CD14-positive monocyte (primary cell): Measurements from ENCODE around the gene SERTAD2. TPM values are rescaled to one million over a fixed set of nuclear protein-coding genes. Genes with fewer than 3 reads are reported as not detected.

Source experiments
- DNase-seq, 3 donors: peaks; one replicate each; pipeline ENCODE4 v3.0.0-alpha.2; 2011 to 2022
- H2AFZ ChIP-seq: 2 replicates; pipeline ENCODE4 v1.6.0; 2012; ENCODE audit warnings: mild to moderate bottlenecking, low read depth, low read length, inconsistent platforms; ENCODE audit not compliant: insufficient read depth, poor library complexity, severe bottlenecking
- H3K27ac ChIP-seq, 2 donors: 1 replicate in 1 of 2; 2 replicates in 1 of 2; pipeline ENCODE4 v1.5.1; 2012 to 2013; ENCODE audit warnings: low read length in 2 of 2, control low read depth in 1 of 2, inconsistent platforms in 1 of 2, low read depth in 1 of 2, mild to moderate bottlenecking in 1 of 2
- H3K27me3 ChIP-seq, 2 donors: one replicate each; pipeline versions ENCODE4 v1.6.0 to v1.6.1; 2011 to 2013; ENCODE audit warnings: low read length in 2 of 2; ENCODE audit not compliant: control insufficient read depth in 2 of 2, insufficient read depth in 2 of 2
- H3K36me3 ChIP-seq, 2 donors: replicated peaks in 1 of 2; 1 replicate in 1 of 2; 2 replicates in 1 of 2; pipeline versions ENCODE4 v1.5.1 to v1.6.1; 2012 to 2013; ENCODE audit warnings: low read length in 2 of 2, control low read depth in 1 of 2, inconsistent platforms in 1 of 2, mild to moderate bottlenecking in 1 of 2; ENCODE audit not compliant: insufficient read depth in 2 of 2, control insufficient read depth in 1 of 2
- H3K4me1 ChIP-seq, 2 donors: 1 replicate in 1 of 2; 2 replicates in 1 of 2; pipeline versions ENCODE4 v1.5.1 to v1.6.1; 2012 to 2013; ENCODE audit warnings: low read length in 2 of 2, control low read depth in 1 of 2, inconsistent platforms in 1 of 2, mild to moderate bottlenecking in 1 of 2, moderate library complexity in 1 of 2; ENCODE audit not compliant: insufficient read depth in 2 of 2, control insufficient read depth in 1 of 2
- H3K4me2 ChIP-seq: replicated peaks from 2 replicates; pipeline ENCODE3; 2012; ENCODE audit warnings: low read length, moderate library complexity, mild to moderate bottlenecking; ENCODE audit not compliant: poor library complexity, severe bottlenecking; ENCODE audit errors: extremely low read depth
- H3K4me3 ChIP-seq, 3 experiments: fragments of 200-600 bp in 1 of 3; sonication (generic) in 1 of 3; replicated peaks in 1 of 3; 1 replicate in 2 of 3; 2 replicates in 1 of 3; pipeline ENCODE4 v1.5.1; 2011 to 2013; ENCODE audit warnings: low read length in 3 of 3, mild to moderate bottlenecking in 3 of 3, control low read depth in 2 of 3, low read depth in 2 of 3, inconsistent platforms in 1 of 3, moderate library complexity in 1 of 3
- H3K79me2 ChIP-seq: 2 replicates; pipeline ENCODE4 v1.6.0; 2012; ENCODE audit warnings: mild to moderate bottlenecking, control low read depth, inconsistent platforms, low read length, moderate library complexity; ENCODE audit not compliant: insufficient read depth
- H3K9ac ChIP-seq: 2 replicates; pipeline ENCODE4 v1.6.0; 2017; ENCODE audit warnings: low read length, mild to moderate bottlenecking; ENCODE audit not compliant: insufficient read depth, poor library complexity, severe bottlenecking
- H3K9me3 ChIP-seq, 2 donors: replicated peaks in 1 of 2; 1 replicate in 1 of 2; 2 replicates in 1 of 2; pipeline versions ENCODE4 v1.5.1 to v1.6.1; 2012 to 2013; ENCODE audit warnings: low read length in 2 of 2, control low read depth in 1 of 2; ENCODE audit not compliant: control insufficient read depth in 1 of 2, insufficient read depth in 1 of 2
- H4K20me1 ChIP-seq: 2 replicates; pipeline ENCODE4 v1.6.0; 2012; ENCODE audit warnings: mild to moderate bottlenecking, low read length, control low read depth, moderate library complexity; ENCODE audit not compliant: insufficient read depth
- H3K27ac Mint-ChIP-seq, 7 donors: one replicate each; pipeline ENCODE4 v1.8.0; 2020; ENCODE audit warnings: mild to moderate bottlenecking in 7 of 7, mixed read lengths in 7 of 7, moderate library complexity in 6 of 7, inconsistent platforms in 2 of 7
- H3K27me3 Mint-ChIP-seq, 3 donors: one replicate each; pipeline ENCODE4 v1.8.0; 2021 to 2022; ENCODE audit warnings: low read depth in 3 of 3, mild to moderate bottlenecking in 3 of 3, mixed read lengths in 3 of 3, moderate library complexity in 3 of 3, inconsistent platforms in 1 of 3
- H3K36me3 Mint-ChIP-seq, 2 donors: one replicate each; pipeline ENCODE4 v1.8.0; 2020; ENCODE audit warnings: mixed read lengths in 2 of 2, inconsistent platforms in 1 of 2, mild to moderate bottlenecking in 1 of 2
- H3K4me1 Mint-ChIP-seq: one replicate; pipeline ENCODE4 v1.8.0; 2020; ENCODE audit warnings: mild to moderate bottlenecking, mixed read lengths
- H3K4me3 Mint-ChIP-seq, 2 donors: one replicate each; pipeline ENCODE4 v1.8.0; 2020; ENCODE audit warnings: mild to moderate bottlenecking in 2 of 2, mixed read lengths in 2 of 2, moderate library complexity in 1 of 2
- H3K9me3 Mint-ChIP-seq, 7 donors: one replicate each; pipeline ENCODE4 v1.8.0; 2020 to 2022; ENCODE audit warnings: mixed read lengths in 7 of 7, mild to moderate bottlenecking in 6 of 7, moderate library complexity in 6 of 7, inconsistent platforms in 2 of 7
- CTCF ChIP-seq: fragments of 200-600 bp; IDR thresholded peaks from one replicate; pipeline ENCODE4 v1.8.0; 2022; ENCODE audit warnings: antibody characterized with exemption, mild to moderate bottlenecking
- WGBS: methylation state at CpG from one replicate; pipeline ENCODE4 v1.1.5; 2013; ENCODE audit warnings: missing lambda C conversion rate; ENCODE audit not compliant: insufficient coverage; 5-methylcytosine and 5-hydroxymethylcytosine counted together
- intact Hi-C, 2 donors: fragments of 100-400 bp; cut with micrococcal nuclease; formaldehyde crosslinking; loops; one replicate each; pipeline versions ENCODE4 v1.15.0 to v1.15.1; 2023
- polyA plus RNA-seq, 3 donors: library from polyadenylated mRNA; depleted of rRNA in 1 of 3; unstranded in 2 of 3; stranded (reverse) in 1 of 3; fragments of 300-500 nt in 2 of 3; fragments of >200 nt in 1 of 3; fragmentation: Illumina TruSeq in 2 of 3; gene quantifications; 1 replicate in 2 of 3; 2 replicates in 1 of 3; pipeline ENCODE4 v1.2.3, GENCODE V29; 2012 to 2021

Gene SERTAD2
- polyA plus RNA-seq, 3 donors: 8.5 to 68.7 (median 8.8) TPM

- Mint-ChIP-seq H3K4me3 (no peak overlapping the region), H3K4me1 (peaks cover 3% of the 10 kb centered on the region), H3K36me3 (peaks cover 36 to 44% of the 10 kb centered on the region in 2 donors), H3K27ac (peak overlapping the region in 3 of 7 donors; percentile 18 to 51 (median 40)), H3K9me3 (no peaks in the 10 kb centered on the region), H3K27me3 (peaks cover 0 to 3% (median 0%) of the 10 kb centered on the region in 3 donors)
- TF ChIP-seq CTCF: no peak
- no peak overlapping the region for H3K4me3 ChIP-seq
- H3K79me2 ChIP-seq: no peaks in the 10 kb centered on the region
- H3K9ac ChIP-seq: no peak overlapping the region
- no CpG with 5 or more reads among the region's 7 CpGs for WGBS
- peaks cover 38 to 45% of the 10 kb centered on the region in 2 donors for H3K36me3 ChIP-seq
- H2AFZ ChIP-seq: no peak overlapping the region
- peaks cover 4% of the 10 kb centered on the region for H4K20me1 ChIP-seq
- H3K27me3 ChIP-seq: no peaks in the 10 kb centered on the region
- H3K4me1 ChIP-seq: no peaks in the 10 kb centered on the region
- DNase-seq: peak in 1 of 3 donors; percentile 20
- H3K9me3 ChIP-seq: no peaks in the 10 kb centered on the region
- H3K27ac ChIP-seq: peak overlapping the region in 1 of 2 donors; percentile 43
- intact Hi-C loops: no loop called here
- no peak overlapping the region for H3K4me2 ChIP-seq
Observed at GRCh38 chr2:64594226-64594989, 59.3 kb downstream of the SERTAD2 start.

- no peak overlapping the region for H3K4me2 ChIP-seq
- peaks cover 2% of the 10 kb centered on the region for H3K4me1 Mint-ChIP-seq
- H3K27ac Mint-ChIP-seq: no peak overlapping the region
- no peak overlapping the region for H3K4me3 ChIP-seq
- TF ChIP-seq CTCF: no peak
- H3K36me3 Mint-ChIP-seq: peaks cover 48 to 56% of the 10 kb centered on the region in 2 donors
- H3K4me3 Mint-ChIP-seq: no peak overlapping the region
- DNase-seq: no peak
- H3K9me3 Mint-ChIP-seq: no peaks in the 10 kb centered on the region
- H3K4me1 ChIP-seq: peaks cover under 1% of the 10 kb centered on the region in 2 donors
- WGBS: 50% methylated on average over 1 of the region's 4 CpGs
- H3K9ac ChIP-seq: no peak overlapping the region
- peaks cover 8% of the 10 kb centered on the region for H4K20me1 ChIP-seq
- peaks cover 45 to 58% of the 10 kb centered on the region in 2 donors for H3K36me3 ChIP-seq
- intact Hi-C loops: no loop called here
- H3K9me3 ChIP-seq: no peaks in the 10 kb centered on the region
- no peaks in the 10 kb centered on the region for H3K27me3 ChIP-seq
- peaks cover 10% of the 10 kb centered on the region for H3K79me2 ChIP-seq
- H3K27ac ChIP-seq: no peak overlapping the region
- H3K27me3 Mint-ChIP-seq: peaks cover 0 to 3% (median 0%) of the 10 kb centered on the region in 3 donors
- H2AFZ ChIP-seq: no peak overlapping the region
Observed at GRCh38 chr2:64593035-64593655, 60.6 kb downstream of the SERTAD2 start.
